ENCODE results near the gene TSSK1B.
"Not testable (repeated sequence)": the region's sequence is repeated elsewhere in the genome, so short reads cannot be mapped to it uniquely, and the experiment has no call there.

Gene TSSK1B, protein sequence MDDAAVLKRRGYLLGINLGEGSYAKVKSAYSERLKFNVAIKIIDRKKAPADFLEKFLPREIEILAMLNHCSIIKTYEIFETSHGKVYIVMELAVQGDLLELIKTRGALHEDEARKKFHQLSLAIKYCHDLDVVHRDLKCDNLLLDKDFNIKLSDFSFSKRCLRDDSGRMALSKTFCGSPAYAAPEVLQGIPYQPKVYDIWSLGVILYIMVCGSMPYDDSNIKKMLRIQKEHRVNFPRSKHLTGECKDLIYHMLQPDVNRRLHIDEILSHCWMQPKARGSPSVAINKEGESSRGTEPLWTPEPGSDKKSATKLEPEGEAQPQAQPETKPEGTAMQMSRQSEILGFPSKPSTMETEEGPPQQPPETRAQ

GRCh38 chr5:113434889-113435288 lies at the start of gene TSSK1B:
TSSK1B (minus strand) TSS chr5:113434989; CDS start chr5:113434839, 150 bp downstream.
- no peak for FAIRE-seq

DNA sequence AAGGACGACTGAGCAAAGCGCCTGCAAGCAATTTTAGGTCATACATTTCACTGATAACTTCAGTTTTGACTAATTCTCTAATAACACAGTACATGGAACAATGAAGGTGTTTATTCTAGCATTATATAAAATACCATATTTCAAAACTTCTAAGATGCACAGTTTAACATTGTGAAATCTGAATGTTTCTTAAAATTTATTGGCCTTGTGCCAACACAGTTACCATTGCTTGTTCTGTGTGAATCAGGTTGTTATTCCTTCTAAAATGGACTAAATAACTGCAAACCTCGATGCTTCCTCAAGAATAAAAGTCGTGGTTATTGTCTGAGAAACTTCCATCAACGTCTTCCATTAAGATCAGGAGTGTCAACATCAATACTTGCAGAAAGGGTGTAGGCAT lies 45.5 kb upstream of the TSSK1B start:
- no peak for FAIRE-seq

DNA sequence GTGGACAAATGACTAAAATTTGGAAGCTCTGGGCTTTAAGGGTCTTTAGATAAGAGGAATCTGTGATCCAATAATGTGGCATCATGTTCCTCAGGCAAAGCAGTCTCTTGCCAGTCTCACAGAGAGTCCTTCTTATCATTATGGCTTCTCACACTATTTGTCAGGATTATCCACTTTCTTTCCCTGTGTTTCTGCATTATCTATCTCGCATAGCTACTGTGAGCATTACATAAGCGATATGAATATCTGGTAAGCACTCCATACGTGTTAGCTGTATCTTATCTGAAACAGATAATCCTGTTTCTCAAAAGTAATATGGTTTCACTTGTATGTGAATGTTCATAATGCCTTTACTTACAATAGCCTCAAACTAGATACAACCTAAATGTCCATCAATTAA lies 43.9 kb upstream of the TSSK1B start:
- FAIRE-seq: no peak

- no peak for FAIRE-seq
These were observed 39.4 kb upstream of the TSSK1B start for GRCh38 chr5:113474100-113474728.

DNA sequence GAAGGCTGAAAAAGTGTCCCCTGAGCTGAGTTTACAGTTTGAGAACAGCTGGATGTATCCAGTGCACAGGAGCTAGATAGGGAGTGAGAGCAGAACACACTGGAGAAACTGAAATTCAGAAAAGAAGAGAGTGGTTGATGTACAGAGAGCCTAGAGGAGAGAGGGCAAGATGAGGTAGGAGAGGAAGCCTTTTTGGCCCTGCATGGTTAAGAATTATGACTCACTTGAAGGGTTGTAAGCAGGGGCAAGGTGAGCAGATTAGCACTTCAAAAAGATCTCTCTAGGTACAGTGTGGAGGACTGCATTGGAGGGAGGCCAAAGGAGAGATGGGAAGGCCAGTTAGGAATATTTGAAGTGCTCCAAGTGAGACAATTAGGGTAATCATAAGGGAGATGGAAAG lies 28.2 kb upstream of the TSSK1B start:
- FAIRE-seq: no peak

DNA sequence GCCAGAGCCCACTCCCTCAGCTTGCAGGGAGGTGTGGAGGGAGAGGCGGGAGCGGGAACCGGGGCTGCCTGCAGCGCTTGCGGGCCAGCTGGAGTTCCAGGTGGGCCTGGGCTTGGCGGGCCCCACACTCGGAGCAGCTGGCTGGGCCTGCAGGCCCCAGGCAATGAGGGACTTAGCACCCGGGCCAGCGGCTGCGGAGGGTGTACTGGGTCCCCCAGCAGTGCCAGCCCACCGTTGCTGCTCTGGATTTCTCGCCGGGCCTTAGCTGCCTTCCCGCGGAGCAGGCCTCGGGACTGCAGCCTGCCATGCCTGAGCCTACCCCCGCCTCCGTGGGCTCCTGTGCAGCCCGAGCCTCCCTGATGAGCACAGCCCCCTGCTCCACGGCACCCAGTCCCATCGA lies 22.3 kb upstream of the TSSK1B start:
- FAIRE-seq: not testable (repeated sequence)

DNA sequence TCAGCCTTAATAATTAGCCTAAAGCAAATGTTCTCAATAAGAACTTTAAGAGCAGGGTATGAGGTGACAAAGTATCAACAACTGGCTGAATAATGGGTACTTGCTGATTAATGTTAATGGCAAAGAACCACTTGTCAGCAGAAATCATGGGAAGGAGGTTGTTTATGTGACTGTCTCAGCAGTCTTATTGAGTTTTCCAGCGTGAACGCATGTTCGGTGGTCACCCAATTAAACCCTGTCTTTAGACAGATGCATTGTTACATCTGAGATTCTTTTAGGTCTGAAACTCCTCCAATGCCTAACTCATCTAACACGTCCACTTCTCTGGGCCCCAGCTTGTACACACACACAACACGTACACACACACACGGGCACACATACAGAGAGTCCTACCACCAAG lies 18.2 kb upstream of the TSSK1B start:
- no peak for FAIRE-seq

- FAIRE-seq: no peak
These were observed 17.0 kb upstream of the TSSK1B start for GRCh38 chr5:113451797-113452196.

DNA sequence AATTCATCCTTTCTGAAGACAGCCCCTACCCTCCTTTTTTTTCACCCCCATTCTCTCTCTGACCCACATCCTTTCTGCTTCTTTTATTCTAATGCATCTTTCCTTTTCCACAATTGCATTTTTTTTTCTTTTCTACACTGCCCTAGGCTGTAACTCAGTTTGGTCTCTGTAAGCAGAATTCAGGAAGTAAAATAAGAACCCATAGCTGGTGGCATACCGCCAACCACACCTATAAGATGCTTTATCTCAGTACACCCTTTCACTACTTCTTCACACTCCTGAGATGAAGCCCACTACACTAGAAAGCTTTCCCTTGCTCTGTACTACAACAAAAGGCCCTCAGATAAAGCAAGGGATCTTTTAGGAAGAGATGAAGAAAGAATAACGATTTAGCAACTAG lies 16.1 kb upstream of the TSSK1B start:
- FAIRE-seq: no peak

GRCh38 chr5:113450462-113450861 lies 15.7 kb upstream of the TSSK1B start:
- FAIRE-seq: no peak

- FAIRE-seq: no peak
These were observed 13.5 kb upstream of the TSSK1B start for GRCh38 chr5:113448252-113448651.

DNA sequence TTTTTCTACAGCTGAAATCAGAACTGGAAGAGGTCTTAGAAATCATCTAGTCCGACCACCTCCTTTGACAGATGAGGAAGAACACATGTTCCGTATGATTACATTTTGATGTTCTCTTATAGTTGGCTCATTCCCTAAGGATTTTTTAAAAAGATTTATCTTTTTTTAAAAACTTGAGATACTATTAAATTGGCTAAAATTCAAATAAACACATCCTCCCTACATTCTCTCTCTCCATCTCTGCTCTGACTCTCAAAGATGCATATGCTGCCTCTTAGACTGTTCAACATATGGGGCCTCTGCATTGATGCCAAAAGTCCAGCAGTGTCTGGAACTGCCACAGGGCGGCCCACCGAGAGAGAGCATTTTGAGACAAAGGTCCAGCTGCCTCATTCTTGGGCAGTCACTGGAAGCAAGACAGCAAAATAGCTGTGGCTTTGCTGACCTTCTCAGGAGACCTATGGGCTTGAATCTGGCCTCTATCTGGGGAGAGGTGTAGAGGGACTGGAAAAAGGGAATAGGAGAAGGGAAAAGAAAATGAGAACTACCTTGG lies 12.8 kb upstream of the TSSK1B start:
- FAIRE-seq: no peak

DNA sequence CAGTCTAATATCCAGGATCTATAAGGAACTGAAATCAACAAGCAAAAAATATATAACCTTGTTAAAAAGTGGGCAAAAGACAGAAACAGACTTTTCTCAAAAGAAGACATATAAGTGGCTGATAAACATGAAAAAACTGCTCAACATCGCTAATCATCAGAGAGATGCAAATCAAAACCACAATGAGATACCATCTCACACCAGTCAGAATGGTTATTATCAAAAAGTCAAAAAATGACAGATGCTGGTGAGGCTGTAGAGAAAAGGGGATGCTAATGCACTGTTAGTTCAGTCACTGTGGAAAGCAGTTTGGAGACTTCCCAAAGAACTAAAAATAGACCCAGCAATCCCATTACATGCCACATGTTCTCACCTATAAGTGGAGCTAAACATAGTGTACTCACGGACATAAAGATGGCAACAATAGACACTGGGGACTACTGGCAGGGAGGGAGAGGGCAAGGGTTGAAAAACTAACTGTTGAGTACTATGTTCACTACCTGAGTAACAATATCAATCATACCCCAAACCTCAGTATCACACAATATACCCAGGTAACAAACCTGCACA lies 11.7 kb upstream of the TSSK1B start:
- no peak for FAIRE-seq

GRCh38 chr5:113437111-113437510 lies 2.3 kb upstream of the TSSK1B start:
- no peak for FAIRE-seq

GRCh38 chr5:113435575-113435974 lies 786 bp upstream of the TSSK1B start:
- FAIRE-seq: no peak

DNA sequence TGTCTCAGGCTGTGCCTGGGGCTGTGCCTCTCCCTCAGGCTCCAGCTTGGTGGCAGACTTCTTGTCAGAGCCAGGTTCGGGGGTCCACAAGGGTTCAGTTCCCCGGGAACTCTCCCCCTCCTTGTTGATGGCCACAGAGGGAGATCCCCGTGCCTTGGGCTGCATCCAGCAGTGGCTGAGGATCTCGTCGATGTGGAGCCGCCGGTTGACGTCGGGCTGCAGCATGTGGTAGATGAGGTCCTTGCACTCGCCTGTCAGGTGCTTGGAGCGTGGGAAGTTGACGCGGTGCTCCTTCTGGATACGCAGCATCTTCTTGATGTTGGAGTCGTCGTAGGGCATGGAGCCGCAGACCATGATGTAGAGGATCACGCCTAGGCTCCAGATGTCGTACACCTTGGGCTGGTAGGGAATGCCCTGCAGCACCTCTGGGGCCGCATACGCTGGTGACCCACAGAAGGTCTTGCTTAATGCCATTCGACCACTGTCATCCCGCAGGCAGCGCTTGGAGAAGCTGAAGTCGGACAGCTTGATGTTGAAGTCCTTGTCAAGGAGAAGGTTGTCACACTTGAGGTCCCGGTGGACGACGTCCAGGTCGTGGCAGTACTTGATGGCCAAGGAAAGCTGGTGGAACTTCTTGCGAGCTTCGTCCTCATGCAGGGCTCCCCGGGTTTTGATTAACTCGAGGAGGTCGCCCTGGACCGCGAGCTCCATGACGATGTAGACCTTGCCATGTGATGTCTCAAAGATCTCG lies 752 bp downstream of the TSSK1B start:
- FAIRE-seq: no peak

DNA sequence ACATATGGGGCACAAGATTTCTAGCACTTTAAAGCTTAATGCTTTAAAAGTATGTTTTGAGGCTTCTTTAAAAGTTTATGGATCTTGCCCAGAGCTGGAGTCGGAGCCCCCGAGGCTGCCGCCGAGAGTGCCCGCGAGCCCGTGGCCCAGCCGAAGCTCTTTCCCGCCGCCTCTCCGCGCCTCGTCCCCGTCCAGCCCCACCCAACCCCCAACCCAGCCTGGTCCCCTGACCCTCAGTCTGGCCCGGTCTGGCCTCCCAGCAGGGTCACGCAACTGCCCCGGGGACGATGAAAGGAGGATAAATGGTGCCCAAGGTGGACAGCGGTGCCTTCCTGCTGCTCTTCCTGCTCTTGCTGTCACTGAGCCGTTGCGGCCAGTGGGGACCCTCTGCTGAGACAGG lies 1.7 kb downstream of the TSSK1B start:
- no peak for FAIRE-seq

GRCh38 chr5:113427871-113428574 lies 6.8 kb downstream of the TSSK1B start:
- FAIRE-seq: no peak

- no peak for FAIRE-seq
These were observed 8.9 kb downstream of the TSSK1B start for GRCh38 chr5:113425909-113426308.

DNA sequence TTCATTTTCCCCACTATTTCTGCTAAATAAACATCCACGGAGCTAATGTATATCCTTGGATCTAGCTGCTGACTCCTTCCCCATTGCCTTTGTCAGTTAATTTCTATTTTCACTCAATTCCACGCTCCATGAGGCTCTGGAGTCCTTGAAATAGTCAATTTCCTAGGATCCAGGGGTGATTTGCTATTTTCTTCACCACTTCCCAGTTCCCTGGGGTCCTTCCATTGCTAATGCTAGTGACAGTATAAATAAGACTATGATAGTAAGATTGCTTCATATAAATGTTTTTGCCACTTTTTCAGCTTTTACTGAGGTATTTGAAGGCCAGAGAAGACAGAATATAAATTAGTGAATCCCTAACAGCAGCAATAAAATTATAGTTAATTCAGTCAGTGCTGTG lies 13.1 kb downstream of the TSSK1B start:
- no peak for FAIRE-seq

GRCh38 chr5:113405530-113405929 lies 29.3 kb downstream of the TSSK1B start:
- FAIRE-seq: no peak

DNA sequence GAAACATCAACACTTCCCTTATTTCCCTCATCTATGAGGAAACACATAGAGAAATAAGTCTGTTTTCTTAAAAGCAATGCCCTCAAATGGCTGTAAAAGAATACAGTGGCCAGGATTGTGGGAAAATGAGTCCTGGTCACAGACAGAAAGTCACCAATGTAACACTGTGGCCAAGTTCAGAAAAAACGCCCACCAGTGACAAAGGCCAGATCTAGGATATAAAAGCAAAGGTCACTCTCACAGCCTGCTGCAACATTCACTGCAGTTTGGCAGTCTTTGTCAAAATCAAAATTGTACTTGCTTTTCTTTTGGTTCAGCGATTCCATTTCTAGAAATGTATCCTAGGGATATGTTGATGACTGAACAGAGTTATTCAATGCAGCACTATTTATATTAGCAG lies 30.5 kb downstream of the TSSK1B start:
- no peak for FAIRE-seq

DNA sequence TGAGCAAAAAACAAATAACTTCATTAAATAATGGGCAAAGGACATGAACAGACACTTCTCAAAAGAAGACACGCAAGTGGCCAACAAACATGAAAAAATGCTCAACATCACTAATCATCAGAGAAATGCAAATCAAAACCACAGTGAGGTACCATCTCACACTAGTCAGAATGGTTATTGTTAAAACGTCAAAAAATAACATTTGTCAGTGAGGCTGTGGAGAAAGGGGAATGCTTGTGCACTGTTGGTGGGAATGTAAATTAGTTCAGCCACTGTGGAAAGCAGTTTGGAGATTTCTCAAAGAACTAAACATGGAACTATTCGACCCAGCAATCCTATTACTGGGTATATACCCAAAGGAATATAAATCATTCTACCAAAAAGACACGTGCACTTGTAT lies 36.8 kb downstream of the TSSK1B start:
- not testable (repeated sequence) for FAIRE-seq
